K562 (cell line): ENCODE data around the gene CTDSP2. TPM values are rescaled to one million over a fixed set of nuclear protein-coding genes. Genes with fewer than 3 reads are reported as not detected.

ENCODE experiments used
- FOS ChIP-seq: IDR thresholded peaks from 3 replicates; pipeline ENCODE4 v1.6.1; 2011; ENCODE audit not compliant: insufficient read length; ENCODE audit errors: extremely low read depth
- GABPB1 ChIP-seq: sonication (generic); formaldehyde crosslinking; IDR thresholded peaks from 2 replicates; pipeline ENCODE4 v1.8.0; 2022; ENCODE audit warnings: mild to moderate bottlenecking, missing genetic modification reagents
- KAT8 ChIP-seq: fragments of 450-650 bp; IDR thresholded peaks from 2 replicates; pipeline ENCODE4 v1.6.1; 2016; ENCODE audit warnings: low read depth, mild to moderate bottlenecking
- MECOM ChIP-seq: fragments of 250-450 bp; sonication (Bioruptor Pico); IDR thresholded peaks from 2 replicates; pipeline ENCODE4 v1.8.0; 2022; ENCODE audit warnings: inconsistent platforms
- NCOA6 ChIP-seq: fragments of 450-650 bp; IDR thresholded peaks from 2 replicates; pipeline ENCODE4 v1.6.1; 2017; ENCODE audit warnings: mild to moderate bottlenecking
- NFXL1 ChIP-seq: fragments of 450-650 bp; formaldehyde crosslinking; IDR thresholded peaks from 2 replicates; pipeline ENCODE4 v1.4.0; 2021; ENCODE audit warnings: mild to moderate bottlenecking
- PML ChIP-seq: IDR thresholded peaks from 2 replicates; pipeline ENCODE4 v1.6.1; 2012; ENCODE audit warnings: low read length, inconsistent platforms
- REST ChIP-seq, 2 experiments: fragments of 450-650 bp; formaldehyde crosslinking in 1 of 2; IDR thresholded peaks; 2 replicates each; pipeline versions ENCODE4 v1.4.0 to v1.6.1; 2014 to 2020; ENCODE audit warnings: mild to moderate bottlenecking in 2 of 2, borderline replicate concordance in 1 of 2, low read depth in 1 of 2
- RNF219 ChIP-seq: fragments of 250-450 bp; sonication (Bioruptor Pico); IDR thresholded peaks from 2 replicates; pipeline ENCODE4 v1.5.0; 2022; ENCODE audit warnings: mild to moderate bottlenecking
- U2AF1 ChIP-seq: fragments of 200-400 bp; formaldehyde crosslinking; optimal IDR thresholded peaks from 2 replicates; pipeline ENCODE3; 2017; ENCODE audit warnings: mild to moderate bottlenecking, low read depth, low read length, moderate library complexity
- ZNF518B ChIP-seq: fragments of 250-450 bp; sonication (Bioruptor Pico); IDR thresholded peaks from 2 replicates; pipeline ENCODE4 v1.5.0; 2021; ENCODE audit warnings: mild to moderate bottlenecking, moderate library complexity
- polyA plus RNA-seq, 8 experiments: library from polyadenylated mRNA; depleted of rRNA in 4 of 8; stranded (reverse) in 5 of 8; unstranded in 3 of 8; fragments of >200 nt; fragmentation: Nextera tagmentation in 2 of 8; fragmentation: Illumina TruSeq in 1 of 8; extraction: Ambion mirVana in 2 of 8; extraction: Trizol in 1 of 8; gene quantifications; 2 replicates each; pipeline versions ENCODE4 v1.2.1 to v1.2.3, GENCODE V29; 2011 to 2014; ENCODE audit warnings: inconsistent platforms in 1 of 8, missing spikeins in 1 of 8
- total RNA-seq, 7 experiments: library from RNA; depleted of rRNA in 6 of 7; stranded (reverse); fragments of >200 nt in 6 of 7; fragmentation: Illumina TruSeq in 2 of 7; extraction: Trizol in 2 of 7; gene quantifications; 2 replicates each; pipeline versions ENCODE4 v1.2.1 to v1.2.3, GENCODE V29; 2011 to 2021; ENCODE audit warnings: low replicate concordance in 1 of 7
- TF ChIP-seq, protein P1 (sequence below): fragments of 250-450 bp; sonication (Bioruptor Pico); IDR thresholded peaks from 2 replicates; pipeline ENCODE4 v1.8.0; 2021; ENCODE audit warnings: borderline replicate concordance, mild to moderate bottlenecking, moderate library complexity; ENCODE audit not compliant: poor library complexity, severe bottlenecking

The CTDSP2 gene
- total and polyA plus RNA-seq, 9 of the 15 experiments (the other 6 are each of a cell fraction or from before 2014, with no cell fraction given) = 20.4 to 108 (median 47.7) TPM

DNA sequence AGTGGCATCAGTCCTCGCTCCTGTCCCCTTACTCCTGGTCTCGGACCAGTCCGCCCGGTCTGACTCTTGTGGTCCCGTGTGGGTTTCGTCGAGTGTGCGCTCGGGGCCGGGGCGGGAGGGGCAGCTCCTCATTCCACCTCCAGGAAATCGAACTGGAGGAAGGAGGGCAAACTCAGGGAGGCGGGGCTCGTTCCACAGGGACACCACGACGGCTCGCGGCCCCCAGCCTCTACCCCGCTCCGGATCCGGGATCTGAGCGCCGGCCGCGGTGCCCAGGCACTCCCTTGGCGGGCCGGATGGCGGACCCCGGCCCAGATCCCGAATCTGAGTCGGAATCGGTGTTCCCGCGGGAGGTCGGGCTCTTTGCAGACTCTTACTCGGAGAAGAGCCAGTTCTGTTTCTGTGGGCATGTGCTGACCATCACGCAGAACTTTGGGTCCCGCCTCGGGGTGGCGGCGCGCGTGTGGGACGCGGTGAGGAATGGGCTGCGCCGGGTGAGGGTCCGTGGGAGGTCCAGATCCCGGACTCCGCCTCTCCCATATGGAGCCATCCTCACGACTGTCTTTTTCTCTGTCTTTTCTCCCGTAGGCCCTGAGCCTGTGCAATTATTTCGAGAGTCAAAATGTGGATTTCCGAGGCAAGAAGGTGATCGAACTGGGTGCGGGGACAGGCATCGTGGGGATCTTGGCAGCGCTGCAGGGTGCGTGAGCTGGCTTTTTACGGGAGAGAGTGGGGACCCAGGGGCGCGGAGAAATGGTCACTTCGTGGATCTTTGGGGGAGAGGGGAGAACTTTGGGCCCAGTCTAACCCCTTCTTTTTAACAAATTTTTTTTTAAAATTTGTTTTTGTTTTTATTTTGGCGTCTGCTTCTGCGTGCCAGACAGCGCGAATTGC lies 73.9 kb downstream of the CTDSP2 start, which contains the start of gene EEF1AKMT3 (continued):
- no peak for TF ChIP-seq ZNF518B (CRISPR knock-in tag)
- TF ChIP-seq PML = no peak
- TF ChIP-seq, protein P1, sequence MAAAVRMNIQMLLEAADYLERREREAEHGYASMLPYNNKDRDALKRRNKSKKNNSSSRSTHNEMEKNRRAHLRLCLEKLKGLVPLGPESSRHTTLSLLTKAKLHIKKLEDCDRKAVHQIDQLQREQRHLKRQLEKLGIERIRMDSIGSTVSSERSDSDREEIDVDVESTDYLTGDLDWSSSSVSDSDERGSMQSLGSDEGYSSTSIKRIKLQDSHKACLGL (CRISPR knock-in tag) = no peak
- TF ChIP-seq FOS = no peak
- no peak for TF ChIP-seq RNF219 (CRISPR knock-in tag)
- no peak for TF ChIP-seq NCOA6
- TF ChIP-seq NFXL1 = no peak
- TF ChIP-seq KAT8 = no peak
- no peak for TF ChIP-seq REST (IDR thresholded peaks at IDR 0.05; ENCODE audit: borderline replicate concordance)
- TF ChIP-seq REST (CRISPR knock-in tag; IDR thresholded peaks at IDR 0.05; ENCODE audit: low read depth) = no peak
- no peak for TF ChIP-seq MECOM (CRISPR knock-in tag)
- 0 out of 2 replicates have a peak, but pooled peaks have one; percentile 39 for TF ChIP-seq GABPB1 (CRISPR knock-in tag)
- TF ChIP-seq U2AF1 = peak; percentile 32
